ENCODE measurements around the gene PTPRG.

- no peak for TF ChIP-seq REST (IDR thresholded peaks at IDR 0.05; ENCODE audit: insufficient read depth in 1 of 2, low read depth in 2 of 2, low read length in 2 of 2)
- TF ChIP-seq POLR2AphosphoS5 (IDR thresholded peaks at IDR 0.05; ENCODE audit: low read depth, low read length) = no peak
- no peak for TF ChIP-seq SIN3A (IDR thresholded peaks at IDR 0.05; ENCODE audit: borderline replicate concordance, insufficient read depth, low read length)
- no peak for TF ChIP-seq TAF1 (IDR thresholded peaks at IDR 0.05; ENCODE audit: borderline replicate concordance, insufficient read depth, low read length)
These were observed 332.6 kb downstream of the PTPRG start for GRCh38 chr3:61893840-61894566.

All from PFSK-1 (cell line).